Activated CD8-positive, alpha-beta memory T cell treated with anti-CD3 and anti-CD28 coated beads for 1 hour (primary cell): ENCODE measurements around the gene CYP26C1.

Experiments
- DNase-seq, 2 donors: peaks; one replicate each; pipeline ENCODE4 v3.0.0-alpha.2; 2020; ENCODE audit warnings: low read depth in 1 of 2; ENCODE audit errors: extremely low read depth in 1 of 2

Gene CYP26C1

GRCh38 chr10:93059975-93060886, at the start of gene CYP26C1:
TSS of gene CYP26C1 (plus strand) at chr10:93060798. CDS start at chr10:93061264, 466 bp downstream.
- DNase-seq: no peak

- no peak for DNase-seq
Observed at GRCh38 chr10:93015722-93016121, 44.9 kb upstream of the CYP26C1 start.

- no peak for DNase-seq
Observed at GRCh38 chr10:93023013-93023650, 37.5 kb upstream of the CYP26C1 start.

GRCh38 chr10:93026072-93026471, 34.5 kb upstream of the CYP26C1 start:
- DNase-seq: no peak

GRCh38 chr10:93027508-93027907, 33.1 kb upstream of the CYP26C1 start:
- DNase-seq: no peak

- no peak for DNase-seq
Observed at GRCh38 chr10:93028883-93029282, 31.7 kb upstream of the CYP26C1 start.

GRCh38 chr10:93030409-93030808, 30.2 kb upstream of the CYP26C1 start:
- DNase-seq: no peak

GRCh38 chr10:93032105-93032808, 28.3 kb upstream of the CYP26C1 start:
- no peak for DNase-seq

GRCh38 chr10:93032809-93033137, 27.8 kb upstream of the CYP26C1 start:
- no peak for DNase-seq

- no peak for DNase-seq
Observed at GRCh38 chr10:93034426-93034825, 26.2 kb upstream of the CYP26C1 start.

- DNase-seq: no peak
Observed at GRCh38 chr10:93039110-93039509, 21.5 kb upstream of the CYP26C1 start.

- DNase-seq: no peak
Observed at GRCh38 chr10:93039721-93040120, 20.9 kb upstream of the CYP26C1 start.

GRCh38 chr10:93054486-93054885, 6.1 kb upstream of the CYP26C1 start:
- no peak for DNase-seq

- no peak for DNase-seq
Observed at GRCh38 chr10:93058139-93058538, 2.5 kb upstream of the CYP26C1 start.

- DNase-seq: no peak
Observed at GRCh38 chr10:93060887-93061593, 442 bp downstream of the CYP26C1 start.

GRCh38 chr10:93061594-93062513, 1.3 kb downstream of the CYP26C1 start:
- no peak for DNase-seq

GRCh38 chr10:93062514-93063143, 2.0 kb downstream of the CYP26C1 start:
- DNase-seq: no peak

- no peak for DNase-seq
Observed at GRCh38 chr10:93063144-93063976, 2.8 kb downstream of the CYP26C1 start.
